Stimulated activated memory B cell treated with anti-CD40 and anti-IgM and Interleukin-4, amounts not matched to agents 10 μg/mL and 1 μg/mL and 100 μg/mL, for 72 hours (primary cell): Measurements from ENCODE around the gene CCL22.

Experiments used
- ATAC-seq: fragments of 150-1000 bp; cut with Tn5 transposase; 2 replicates; pipeline ENCODE4 v1.10.0; 2021
- H3K27ac Mint-ChIP-seq: one replicate; pipeline ENCODE4 v1.8.0; 2022; ENCODE audit warnings: mild to moderate bottlenecking, mixed read lengths
- H3K27me3 Mint-ChIP-seq: one replicate; pipeline ENCODE4 v1.8.0; 2022; ENCODE audit warnings: mixed read lengths
- H3K36me3 Mint-ChIP-seq: one replicate; pipeline ENCODE4 v1.8.0; 2022; ENCODE audit warnings: mixed read lengths
- H3K4me1 Mint-ChIP-seq: one replicate; pipeline ENCODE4 v1.8.0; 2022; ENCODE audit warnings: mixed read lengths
- H3K4me3 Mint-ChIP-seq: one replicate; pipeline ENCODE4 v1.8.0; 2022; ENCODE audit warnings: mild to moderate bottlenecking, moderate library complexity, mixed read lengths
- H3K9me3 Mint-ChIP-seq: one replicate; pipeline ENCODE4 v1.8.0; 2022; ENCODE audit warnings: mixed read lengths

CCL22 gene

GRCh38 chr16:57358527-57359095 is at the start of gene CCL22:
Gene CCL22, plus strand, starts transcription at chr16:57358783. Its CDS starts 34 bp downstream, at chr16:57358817.
- H3K36me3 Mint-ChIP-seq: peaks cover 38% of the 10 kb centered on the region
- peak; percentile 85 for ATAC-seq
- H3K4me1 Mint-ChIP-seq: peaks cover 63% of the 10 kb centered on the region
- peak within 1 kb of the TSS; percentile 77 for H3K4me3 Mint-ChIP-seq
- H3K9me3 Mint-ChIP-seq: no peaks in the 10 kb centered on the region
- H3K27ac Mint-ChIP-seq: peak within 1 kb of the TSS; percentile 94
- no peaks in the 10 kb centered on the region for H3K27me3 Mint-ChIP-seq

GRCh38 chr16:57310801-57311200 is 47.8 kb upstream of the CCL22 start:
- H3K27me3 Mint-ChIP-seq: no peaks in the 10 kb centered on the region
- no peak overlapping the region for H3K27ac Mint-ChIP-seq
- no peak overlapping the region for H3K4me3 Mint-ChIP-seq
- ATAC-seq: no peak
- no peaks in the 10 kb centered on the region for H3K9me3 Mint-ChIP-seq
- peaks cover 23% of the 10 kb centered on the region for H3K4me1 Mint-ChIP-seq
- H3K36me3 Mint-ChIP-seq: no peaks in the 10 kb centered on the region

GRCh38 chr16:57313509-57313908 is 45.1 kb upstream of the CCL22 start:
- no peaks in the 10 kb centered on the region for H3K36me3 Mint-ChIP-seq
- H3K9me3 Mint-ChIP-seq: no peaks in the 10 kb centered on the region
- H3K27me3 Mint-ChIP-seq: no peaks in the 10 kb centered on the region
- no peak for ATAC-seq
- no peak overlapping the region for H3K4me3 Mint-ChIP-seq
- no peak overlapping the region for H3K27ac Mint-ChIP-seq
- peaks cover 30% of the 10 kb centered on the region for H3K4me1 Mint-ChIP-seq

- Mint-ChIP-seq H3K36me3 (no peaks in the 10 kb centered on the region), H3K27ac (peak overlapping the region; percentile 76), H3K4me1 (peaks cover 27% of the 10 kb centered on the region), H3K27me3 (no peaks in the 10 kb centered on the region), H3K9me3 (no peaks in the 10 kb centered on the region), H3K4me3 (peak overlapping the region; percentile 22)
- ATAC-seq: no peak
These were observed 44.3 kb upstream of the CCL22 start for GRCh38 chr16:57314161-57314785.

- Mint-ChIP-seq H3K27me3 (no peaks in the 10 kb centered on the region), H3K9me3 (no peaks in the 10 kb centered on the region), H3K36me3 (no peaks in the 10 kb centered on the region), H3K4me3 (no peak overlapping the region), H3K4me1 (peaks cover 23% of the 10 kb centered on the region), H3K27ac (peak overlapping the region; percentile 48)
- no peak for ATAC-seq
These were observed 43.2 kb upstream of the CCL22 start for GRCh38 chr16:57315416-57315815.

GRCh38 chr16:57316390-57317017 is 42.1 kb upstream of the CCL22 start:
- H3K4me1 Mint-ChIP-seq: peaks cover 23% of the 10 kb centered on the region
- H3K27me3 Mint-ChIP-seq: no peaks in the 10 kb centered on the region
- H3K36me3 Mint-ChIP-seq: no peaks in the 10 kb centered on the region
- ATAC-seq: no peak
- H3K27ac Mint-ChIP-seq: peak overlapping the region; percentile 48
- H3K4me3 Mint-ChIP-seq: no peak overlapping the region
- H3K9me3 Mint-ChIP-seq: no peaks in the 10 kb centered on the region

- no peaks in the 10 kb centered on the region for H3K9me3 Mint-ChIP-seq
- peaks cover 23% of the 10 kb centered on the region for H3K4me1 Mint-ChIP-seq
These were observed 40.2 kb upstream of the CCL22 start for GRCh38 chr16:57318240-57318970.

GRCh38 chr16:57319646-57320045 is 38.9 kb upstream of the CCL22 start:
- Mint-ChIP-seq H3K27ac (no peak overlapping the region), H3K4me1 (peaks cover 21% of the 10 kb centered on the region), H3K4me3 (no peak overlapping the region), H3K36me3 (no peaks in the 10 kb centered on the region), H3K9me3 (no peaks in the 10 kb centered on the region), H3K27me3 (no peaks in the 10 kb centered on the region)
- ATAC-seq: no peak

More at GRCh38 chr16:57318240-57318970, 40.2 kb upstream of the CCL22 start:
- no peaks in the 10 kb centered on the region for H3K36me3 Mint-ChIP-seq
- ATAC-seq: no peak
- no peaks in the 10 kb centered on the region for H3K27me3 Mint-ChIP-seq
- H3K27ac Mint-ChIP-seq: no peak overlapping the region
- H3K4me3 Mint-ChIP-seq: no peak overlapping the region

GRCh38 chr16:57324749-57325148 is 33.8 kb upstream of the CCL22 start:
- H3K9me3 Mint-ChIP-seq: no peaks in the 10 kb centered on the region
- H3K27me3 Mint-ChIP-seq: no peaks in the 10 kb centered on the region
- no peaks in the 10 kb centered on the region for H3K36me3 Mint-ChIP-seq
- ATAC-seq: peak; percentile 75
- H3K4me3 Mint-ChIP-seq: no peak overlapping the region
- peaks cover 13% of the 10 kb centered on the region for H3K4me1 Mint-ChIP-seq
- H3K27ac Mint-ChIP-seq: peak overlapping the region; percentile 77

GRCh38 chr16:57325458-57325857 is 33.1 kb upstream of the CCL22 start:
- H3K27me3 Mint-ChIP-seq: no peaks in the 10 kb centered on the region
- H3K36me3 Mint-ChIP-seq: no peaks in the 10 kb centered on the region
- peak overlapping the region; percentile 77 for H3K27ac Mint-ChIP-seq
- H3K4me3 Mint-ChIP-seq: no peak overlapping the region
- H3K4me1 Mint-ChIP-seq: peaks cover 18% of the 10 kb centered on the region
- no peaks in the 10 kb centered on the region for H3K9me3 Mint-ChIP-seq
- ATAC-seq: no peak

- H3K9me3 Mint-ChIP-seq: no peaks in the 10 kb centered on the region
- no peak for ATAC-seq
- H3K36me3 Mint-ChIP-seq: no peaks in the 10 kb centered on the region
- peaks cover 12% of the 10 kb centered on the region for H3K4me1 Mint-ChIP-seq
- no peak overlapping the region for H3K27ac Mint-ChIP-seq
- no peak overlapping the region for H3K4me3 Mint-ChIP-seq
- H3K27me3 Mint-ChIP-seq: no peaks in the 10 kb centered on the region
These were observed 28.8 kb upstream of the CCL22 start for GRCh38 chr16:57329718-57330327.

- ATAC-seq: no peak
- Mint-ChIP-seq H3K36me3 (no peaks in the 10 kb centered on the region), H3K27ac (no peak overlapping the region), H3K4me1 (peaks cover 7% of the 10 kb centered on the region), H3K4me3 (no peak overlapping the region), H3K9me3 (no peaks in the 10 kb centered on the region), H3K27me3 (no peaks in the 10 kb centered on the region)
These were observed 27.2 kb upstream of the CCL22 start for GRCh38 chr16:57331355-57331754.

GRCh38 chr16:57333402-57333801 is 25.2 kb upstream of the CCL22 start:
- Mint-ChIP-seq H3K4me3 (no peak overlapping the region), H3K27ac (no peak overlapping the region), H3K36me3 (no peaks in the 10 kb centered on the region), H3K27me3 (no peaks in the 10 kb centered on the region), H3K4me1 (peaks cover 9% of the 10 kb centered on the region), H3K9me3 (no peaks in the 10 kb centered on the region)
- no peak for ATAC-seq

GRCh38 chr16:57335366-57335765 is 23.2 kb upstream of the CCL22 start:
- no peak overlapping the region for H3K27ac Mint-ChIP-seq
- no peaks in the 10 kb centered on the region for H3K9me3 Mint-ChIP-seq
- no peaks in the 10 kb centered on the region for H3K27me3 Mint-ChIP-seq
- no peaks in the 10 kb centered on the region for H3K36me3 Mint-ChIP-seq
- H3K4me1 Mint-ChIP-seq: peaks cover 22% of the 10 kb centered on the region
- H3K4me3 Mint-ChIP-seq: no peak overlapping the region
- ATAC-seq: no peak

GRCh38 chr16:57341062-57341440 is 17.5 kb upstream of the CCL22 start:
- Mint-ChIP-seq H3K4me3 (peak overlapping the region; percentile 8), H3K9me3 (no peaks in the 10 kb centered on the region), H3K4me1 (peaks cover 66% of the 10 kb centered on the region), H3K27ac (peak overlapping the region; percentile 83), H3K36me3 (no peaks in the 10 kb centered on the region), H3K27me3 (no peaks in the 10 kb centered on the region)
- peak; percentile 53 for ATAC-seq
